Pancreas (tissue), 10 donors: Measurements from ENCODE around the gene ARNT2. TPM values are rescaled to one million over a fixed set of nuclear protein-coding genes. Genes with fewer than 3 reads are reported as not detected.
A peak's percentile ranks its signal among the peaks of the same experiment; 100 is the strongest.

Source experiments
- ATAC-seq, 4 donors: fragments of 200-7000 bp; cut with Tn5 transposase; one replicate each; pipeline versions ENCODE4 v1.8.0 to v1.9.1; 2020; ENCODE audit warnings: mild to moderate bottlenecking in 4 of 4, moderate library complexity in 4 of 4
- DNase-seq, 6 donors: peaks; one replicate each; pipeline ENCODE4 v3.0.0-alpha.2; 2020
- FAIRE-seq: peaks from 2 replicates; lab custom pipeline; 2012; peaks lifted over from hg19 to GRCh38; lab: Jason Lieb, UNC
- H3K27ac ChIP-seq, 4 donors: fragments of 200-600 bp; sonication (generic); 1 replicate in 3 of 4; 2 replicates in 1 of 4; pipeline versions ENCODE4 v1.5.0 to v1.8.0; 2020
- H3K27me3 ChIP-seq, 4 donors: fragments of 200-600 bp; one replicate each; pipeline ENCODE4 v1.8.0; 2021
- H3K36me3 ChIP-seq, 3 donors: fragments of 200-600 bp; sonication (generic) in 1 of 3; one replicate each; pipeline versions ENCODE4 v1.5.0 to v1.8.0; 2020 to 2021
- H3K4me1 ChIP-seq, 3 donors: fragments of 200-600 bp; one replicate each; pipeline ENCODE4 v1.8.0; 2021
- H3K4me3 ChIP-seq, 4 donors: fragments of 200-600 bp; sonication (generic) in 2 of 4; one replicate each; pipeline versions ENCODE4 v1.5.0 to v1.8.0; 2020 to 2021
- H3K9me3 ChIP-seq, 4 donors: fragments of 200-600 bp; one replicate each; pipeline ENCODE4 v1.8.0; 2021
- CTCF ChIP-seq, 4 donors: fragments of 200-600 bp; sonication (generic) in 3 of 4; IDR thresholded peaks; one replicate each; pipeline versions ENCODE4 v1.5.0 to v1.8.0; 2021; ENCODE audit warnings: antibody characterized with exemption in 4 of 4
- WGBS, 2 donors: extraction: QIAGEN DNeasy Blood & Tissue Kit; methylation state at CpG; one replicate each; pipeline ENCODE4 v1.1.7; 2013; 5-methylcytosine and 5-hydroxymethylcytosine counted together
- intact Hi-C, 3 donors: fragments of 100-400 bp; cut with DNase I; formaldehyde crosslinking; loops; one replicate each; pipeline versions ENCODE4 v1.11.1 to v1.14.2; 2022
- polyA plus RNA-seq, 2 donors: library from polyadenylated mRNA; stranded (reverse); fragments of 200-250 nt; gene quantifications; one replicate each; pipeline ENCODE4 v1.2.3, GENCODE V29; 2013
- total RNA-seq, 6 donors: library from RNA; stranded (reverse); fragmentation: NEBNext Ultra II Directional in 4 of 6; extraction: Animal tissue kit (Norgen Biotek cat#: 25700) in 4 of 6; gene quantifications; one replicate each; pipeline versions ENCODE4 v1.2.1 to v1.2.4, GENCODE V29; 2021 to 2023
- donor health status: healthy with polysubstance abuse.
- donor health status: DM: no; HTN: no; CAD: no; lungs with moderate emphysema.
- donor health status: DM: no; HTN: no; CAD: no.
- donor health status: control.
- donor health status: control.
- donor health status: Bipolar disorder and iron deficiency.
- donor health status: DM: yes; HTN: yes; CAD: no.
- donor health status: DM: no; HTN: no; CAD: no.
- donor health status: DM: no; HTN: no; CAD: no.
- donor health status: DM: yes; HTN: yes; CAD: no.

ARNT2 gene
- total and polyA plus RNA-seq, 8 donors, result 2.1 to 18.1 (median 5.4) TPM

GRCh38 chr15:80587816-80588456, 183.8 kb downstream of the ARNT2 start:
- Histone ChIP-seq H3K27me3 (no peaks in the 10 kb centered on the region), H3K4me3 (no peak overlapping the region), H3K27ac (no peak overlapping the region), H3K4me1 (no peaks in the 10 kb centered on the region), H3K9me3 (no peaks in the 10 kb centered on the region), H3K36me3 (no peaks in the 10 kb centered on the region)
- DNase-seq (no peak), ATAC-seq (no peak), FAIRE-seq (no peak)
- intact Hi-C loops, result no loop called here
- 76 to 84% methylated on average over 8 of the region's 8 CpGs for whole genome bisulfite sequencing, 2 donors
- no peak for TF ChIP-seq CTCF (IDR thresholded peaks at IDR 0.05)

- H3K27ac ChIP-seq, result no peak overlapping the region
- no peaks in the 10 kb centered on the region for H3K4me1 ChIP-seq
- ATAC-seq (peak in 2 of 4 donors; percentile 38 to 45), FAIRE-seq (no peak), DNase-seq (no peak)
- no peak overlapping the region for H3K4me3 ChIP-seq
- no peaks in the 10 kb centered on the region for H3K36me3 ChIP-seq
- no peaks in the 10 kb centered on the region for H3K9me3 ChIP-seq
- intact Hi-C loops, result no loop called here
- no peak for TF ChIP-seq CTCF (IDR thresholded peaks at IDR 0.05)
- no peaks in the 10 kb centered on the region for H3K27me3 ChIP-seq
- WGBS, 2 donors, result 76 to 82% methylated on average over 6 of the region's 6 CpGs
Measured at GRCh38 chr15:80588801-80589200, 184.6 kb downstream of the ARNT2 start.

- Histone ChIP-seq H3K27me3 (no peaks in the 10 kb centered on the region), H3K27ac (no peak overlapping the region), H3K9me3 (no peaks in the 10 kb centered on the region), H3K36me3 (no peaks in the 10 kb centered on the region), H3K4me3 (no peak overlapping the region), H3K4me1 (no peaks in the 10 kb centered on the region)
- FAIRE-seq (no peak), DNase-seq (no peak), ATAC-seq (no peak)
- no peak for TF ChIP-seq CTCF (IDR thresholded peaks at IDR 0.05)
- WGBS, 2 donors, result 86 to 91% methylated on average over 7 of the region's 7 CpGs
- intact Hi-C loops, result no loop called here
Measured at GRCh38 chr15:80590761-80591355, 186.7 kb downstream of the ARNT2 start.

- no peak for FAIRE-seq
- no peak for ATAC-seq
- intact Hi-C loops, result no loop called here
- WGBS, 2 donors, result 88 to 92% methylated on average over 23 of the region's 23 CpGs
- no peaks in the 10 kb centered on the region for H3K4me1 ChIP-seq
- no peak overlapping the region for H3K27ac ChIP-seq
- no peak for DNase-seq
- H3K36me3 ChIP-seq, result no peaks in the 10 kb centered on the region
- no peaks in the 10 kb centered on the region for H3K9me3 ChIP-seq
- TF ChIP-seq CTCF (IDR thresholded peaks at IDR 0.05), result no peak
- H3K27me3 ChIP-seq, result no peaks in the 10 kb centered on the region
- no peak overlapping the region for H3K4me3 ChIP-seq
Measured at GRCh38 chr15:80591471-80591870, 187.3 kb downstream of the ARNT2 start.
